Activated T-cell treated with anti-CD3 and anti-CD28 coated beads for 1 hour (primary cell): Measurements from ENCODE around the gene DHX32.
A peak's percentile ranks its signal among the peaks of the same experiment; 100 is the strongest.
"Not testable (repeated sequence)": the region's sequence is repeated elsewhere in the genome, so short reads cannot be mapped to it uniquely, and the experiment has no call there.

Experiments
- DNase-seq: peaks from one replicate; pipeline ENCODE4 v3.0.0-alpha.2; 2020; ENCODE audit warnings: low read depth

DHX32 gene

GRCh38 chr10:125881192-125881591 lies at the start of gene DHX32:
Gene DHX32 (minus strand): TSS chr10:125881292. CDS start chr10:125880824, 468 bp downstream.
- DNase-seq, result no peak

- DNase-seq, result no peak
Measured at GRCh38 chr10:125929618-125930017, 48.5 kb upstream of the DHX32 start.

- no peak for DNase-seq
Measured at GRCh38 chr10:125928928-125929585, 48.0 kb upstream of the DHX32 start.

GRCh38 chr10:125927265-125927664 lies 46.2 kb upstream of the DHX32 start:
- DNase-seq, result not testable (repeated sequence)

GRCh38 chr10:125926247-125926646 lies 45.2 kb upstream of the DHX32 start:
- DNase-seq, result no peak

- no peak for DNase-seq
Measured at GRCh38 chr10:125925262-125925834, 44.3 kb upstream of the DHX32 start.

- not testable (repeated sequence) for DNase-seq
Measured at GRCh38 chr10:125921643-125922306, 40.7 kb upstream of the DHX32 start.

GRCh38 chr10:125917704-125918361 lies 36.7 kb upstream of the DHX32 start:
- DNase-seq, result not testable (repeated sequence)

- DNase-seq, result no peak
Measured at GRCh38 chr10:125916977-125917376, 35.9 kb upstream of the DHX32 start.

- not testable (repeated sequence) for DNase-seq
Measured at GRCh38 chr10:125913277-125913676, 32.2 kb upstream of the DHX32 start.

GRCh38 chr10:125911990-125912389 lies 30.9 kb upstream of the DHX32 start:
- DNase-seq, result no peak

- DNase-seq, result no peak
Measured at GRCh38 chr10:125911145-125911544, 30.1 kb upstream of the DHX32 start.

GRCh38 chr10:125909491-125909890 lies 28.4 kb upstream of the DHX32 start:
- DNase-seq, result not testable (repeated sequence)

- not testable (repeated sequence) for DNase-seq
Measured at GRCh38 chr10:125908813-125909212, 27.7 kb upstream of the DHX32 start.

- DNase-seq, result not testable (repeated sequence)
Measured at GRCh38 chr10:125907598-125907997, 26.5 kb upstream of the DHX32 start.

- not testable (repeated sequence) for DNase-seq
Measured at GRCh38 chr10:125905069-125905994, 24.2 kb upstream of the DHX32 start.

GRCh38 chr10:125903135-125903640 lies 22.1 kb upstream of the DHX32 start:
- not testable (repeated sequence) for DNase-seq

GRCh38 chr10:125900963-125901362 lies 19.9 kb upstream of the DHX32 start:
- not testable (repeated sequence) for DNase-seq

GRCh38 chr10:125897317-125897716 lies 16.2 kb upstream of the DHX32 start:
- not testable (repeated sequence) for DNase-seq

- DNase-seq, result peak; percentile 69
Measured at GRCh38 chr10:125896088-125896934, 15.2 kb upstream of the DHX32 start, which contains the start of gene FANK1. Gene FANK1 (plus strand): TSS chr10:125896564. CDS start chr10:125896643, 79 bp downstream.
